Prostate gland (tissue), 2 donors: Measurements from ENCODE around the gene ELK3. TPM values are rescaled to one million over a fixed set of nuclear protein-coding genes. Genes with fewer than 3 reads are reported as not detected.

ENCODE experiments used
- DNase-seq: peaks from one replicate; pipeline ENCODE4 v3.0.0-alpha.2; 2019; ENCODE audit warnings: low spot score
- H3K27ac ChIP-seq, 2 donors: fragments of 200-600 bp; sonication (generic); 2 replicates each; pipeline ENCODE4 v1.5.1; 2017 to 2019
- H3K27me3 ChIP-seq: fragments of 200-600 bp; sonication (generic); replicated peaks from 2 replicates; pipeline ENCODE4 v1.5.1; 2019; ENCODE audit not compliant: insufficient read depth
- H3K36me3 ChIP-seq, 2 donors: fragments of 200-600 bp; sonication (generic); 1 replicate in 1 of 2; 2 replicates in 1 of 2; pipeline versions ENCODE4 v1.5.1 to v1.8.1; 2017 to 2019
- H3K4me1 ChIP-seq: fragments of 200-600 bp; sonication (generic); replicated peaks from 2 replicates; pipeline ENCODE4 v1.5.1; 2019
- H3K4me3 ChIP-seq, 2 donors: fragments of 200-600 bp; sonication (generic); 2 replicates each; pipeline ENCODE4 v1.5.1; 2017 to 2019
- H3K9me3 ChIP-seq: fragments of 200-600 bp; sonication (generic); 2 replicates; pipeline ENCODE4 v1.5.1; 2017
- CTCF ChIP-seq, 4 experiments: fragments of 200-600 bp in 2 of 4; fragments of 450-650 bp in 2 of 4; sonication (generic) in 2 of 4; IDR thresholded peaks; 1 replicate in 3 of 4; 2 replicates in 1 of 4; pipeline ENCODE4 v1.5.1; 2016 to 2019; ENCODE audit warnings: antibody characterized with exemption in 4 of 4, mild to moderate bottlenecking in 2 of 4, moderate library complexity in 2 of 4
- POLR2A ChIP-seq: fragments of 450-650 bp; IDR thresholded peaks from one replicate; pipeline ENCODE4 v1.6.1; 2016; ENCODE audit warnings: antibody characterized with exemption, mild to moderate bottlenecking
- POLR2AphosphoS5 ChIP-seq: sonication (generic); formaldehyde crosslinking; IDR thresholded peaks from one replicate; pipeline ENCODE4 v1.6.1; 2017; ENCODE audit warnings: antibody characterized with exemption
- WGBS: methylation state at CpG from one replicate; pipeline ENCODE4 v1.1.5; 2018; 5-methylcytosine and 5-hydroxymethylcytosine counted together
- intact Hi-C: fragments of 100-400 bp; cut with DNase I; formaldehyde crosslinking; loops from one replicate; pipeline ENCODE4 v1.14.2; 2022
- total RNA-seq, 2 donors: library from RNA; depleted of rRNA; stranded (reverse); fragments of >200 nt; gene quantifications; one replicate each; pipeline ENCODE4 v1.1.0, GENCODE V29; 2016

Gene ELK3
- total RNA-seq, 2 donors from 2014 or later: 7.0 to 20.6 TPM

- Histone ChIP-seq H3K4me1 (no peaks in the 10 kb centered on the region), H3K9me3 (no peaks in the 10 kb centered on the region), H3K36me3 (no peaks in the 10 kb centered on the region), H3K4me3 (no peak overlapping the region), H3K27me3 (no peaks in the 10 kb centered on the region), H3K27ac (no peak overlapping the region)
- WGBS: 52% methylated on average over 10 of the region's 10 CpGs
- intact Hi-C loops: loop anchor here (5.0 kb wide), 1 partner anchor 303 kb away; no protein-coding TSS in a partner anchor
- DNase-seq: no peak
- TF ChIP-seq CTCF (IDR thresholded peaks at IDR 0.05) (no peak), POLR2AphosphoS5 (no peak), POLR2A (no peak)
These were observed 14.8 kb downstream of the ELK3 start for GRCh38 chr12:96208801-96209549.

GRCh38 chr12:96210376-96211055, 16.3 kb downstream of the ELK3 start:
- TF ChIP-seq POLR2A (no peak), CTCF (IDR thresholded peaks at IDR 0.05) (no peak), POLR2AphosphoS5 (no peak)
- Histone ChIP-seq H3K4me3 (no peak overlapping the region), H3K4me1 (no peaks in the 10 kb centered on the region), H3K9me3 (no peaks in the 10 kb centered on the region), H3K36me3 (no peaks in the 10 kb centered on the region), H3K27ac (no peak overlapping the region), H3K27me3 (no peaks in the 10 kb centered on the region)
- intact Hi-C loops: no loop called here
- DNase-seq: no peak
- 71% methylated on average over 19 of the region's 19 CpGs for WGBS

GRCh38 chr12:96211988-96212387, 17.8 kb downstream of the ELK3 start:
- TF ChIP-seq POLR2AphosphoS5: no peak
- no peak for TF ChIP-seq CTCF (IDR thresholded peaks at IDR 0.05)
- TF ChIP-seq POLR2A: no peak
- no peaks in the 10 kb centered on the region for H3K9me3 ChIP-seq
- no peaks in the 10 kb centered on the region for H3K36me3 ChIP-seq
- WGBS: 63% methylated on average over 3 of the region's 3 CpGs
- H3K4me3 ChIP-seq: no peak overlapping the region
- intact Hi-C loops: no loop called here
- no peak for DNase-seq
- H3K4me1 ChIP-seq: no peaks in the 10 kb centered on the region
- no peak overlapping the region for H3K27ac ChIP-seq
- H3K27me3 ChIP-seq: no peaks in the 10 kb centered on the region

GRCh38 chr12:96212456-96213375, 18.5 kb downstream of the ELK3 start:
- H3K4me1 ChIP-seq: no peaks in the 10 kb centered on the region
- H3K9me3 ChIP-seq: no peaks in the 10 kb centered on the region
- no peaks in the 10 kb centered on the region for H3K36me3 ChIP-seq
- no peaks in the 10 kb centered on the region for H3K27me3 ChIP-seq
- TF ChIP-seq CTCF (IDR thresholded peaks at IDR 0.05) (no peak), POLR2A (no peak), POLR2AphosphoS5 (no peak)
- DNase-seq: no peak
- H3K4me3 ChIP-seq: no peak overlapping the region
- H3K27ac ChIP-seq: no peak overlapping the region
- intact Hi-C loops: no loop called here
- WGBS: 67% methylated on average over 10 of the region's 10 CpGs
